GM19025 (cell line): ENCODE measurements around the gene SLU7.

Experiments
- ATAC-seq: cut with Tn5 transposase; IDR thresholded peaks from one replicate; pipeline ENCODE4 v1.9.1; 2021; ENCODE audit warnings: mild to moderate bottlenecking, low read depth, moderate library complexity; ENCODE audit not compliant: unreplicated experiment

SLU7 gene

DNA sequence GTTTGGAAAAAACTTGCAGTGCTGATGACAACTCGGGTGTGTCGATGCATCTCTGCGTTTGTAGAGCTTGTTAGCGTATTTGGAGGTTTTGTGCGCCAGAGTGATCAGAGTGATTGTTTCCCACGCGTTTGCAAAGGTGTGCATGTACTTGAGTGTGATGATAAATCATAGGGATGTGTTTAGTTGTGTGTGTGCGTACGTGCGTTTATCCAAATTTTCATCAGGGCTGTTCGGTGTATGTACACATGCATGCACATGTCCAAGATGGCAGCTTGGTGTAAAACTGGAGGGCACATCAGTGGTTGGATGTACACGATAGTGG, 48.2 kb downstream of the SLU7 start:
- ATAC-seq = no peak

DNA sequence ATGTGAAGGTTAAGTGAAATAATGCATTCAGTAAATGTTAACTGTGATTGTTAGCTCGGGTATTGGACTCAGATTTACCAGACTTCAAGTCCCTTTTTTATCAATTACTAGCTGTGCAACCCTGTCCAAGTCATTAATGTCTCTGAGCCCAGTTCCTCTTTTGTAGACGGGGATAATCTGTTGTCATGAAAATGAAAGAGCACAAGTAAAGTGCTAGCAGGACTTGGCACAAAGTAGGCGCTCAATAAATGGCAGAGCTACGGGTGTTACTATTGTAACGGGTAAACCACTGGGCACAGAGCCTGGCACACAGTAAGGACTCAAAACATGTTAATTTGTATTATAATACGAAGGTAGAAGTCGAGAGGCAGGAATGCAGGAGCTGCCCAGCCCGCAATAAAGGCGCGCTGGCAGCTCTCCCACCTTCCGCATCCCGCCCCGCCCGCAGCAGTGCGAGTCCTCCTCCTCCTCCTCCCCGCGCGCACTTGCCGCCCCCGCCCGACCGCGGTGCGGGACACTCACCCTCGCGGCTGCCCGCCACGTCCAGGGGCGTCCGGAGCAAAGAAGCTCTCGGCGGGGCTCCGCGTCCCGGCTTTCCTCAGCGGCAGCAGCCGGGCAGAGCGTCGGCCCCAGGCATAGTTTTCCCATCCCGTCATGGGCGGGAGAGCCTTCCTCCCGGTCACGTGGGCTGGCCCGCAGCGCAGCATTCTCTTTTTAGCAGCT, 48.7 kb downstream of the SLU7 start, which contains the start of gene C1QTNF2:
C1QTNF2 (minus strand) TSS at position 637 of the 723 bp plus-strand sequence. CDS start 15,615 bp downstream, outside the sequence.
- ATAC-seq = no peak

DNA sequence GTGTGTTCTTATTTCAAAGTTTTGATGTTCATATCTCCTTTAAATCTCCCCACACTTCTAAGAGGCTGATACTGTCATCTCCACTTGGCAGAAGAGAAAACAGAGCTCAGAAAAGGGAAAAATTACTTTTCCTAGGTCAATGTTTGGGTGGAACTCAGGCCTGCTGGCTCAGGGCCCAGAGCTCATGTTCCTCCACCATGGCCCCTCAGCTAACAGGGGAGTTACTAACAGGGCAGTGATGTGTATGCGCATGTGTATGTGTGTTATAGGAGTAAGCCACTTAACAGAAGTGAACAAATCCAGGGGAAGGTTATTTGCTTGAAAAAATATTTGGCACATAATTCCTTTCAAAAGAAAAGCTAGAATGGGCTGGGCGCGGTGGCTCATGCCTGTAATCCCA, 51.0 kb downstream of the SLU7 start:
- no peak for ATAC-seq

DNA sequence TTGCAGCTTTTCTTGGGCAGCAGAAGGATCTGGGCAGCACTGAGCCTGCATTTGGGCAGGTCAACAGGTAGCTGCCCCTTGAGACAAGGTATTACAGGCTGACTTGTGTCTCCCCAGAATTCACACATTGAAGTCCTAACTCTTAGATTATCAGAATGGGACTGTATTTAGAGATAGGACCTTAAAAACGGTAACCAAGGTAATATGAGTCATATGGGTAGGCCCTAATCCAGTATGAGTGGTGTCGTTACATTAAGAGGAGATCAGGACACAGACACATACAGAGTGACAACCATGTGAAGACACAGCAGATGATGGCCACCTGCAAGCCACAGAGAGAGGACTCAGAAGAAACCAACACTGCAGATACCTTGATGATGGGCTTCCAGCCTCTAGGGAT, 51.6 kb downstream of the SLU7 start:
- ATAC-seq = no peak

DNA sequence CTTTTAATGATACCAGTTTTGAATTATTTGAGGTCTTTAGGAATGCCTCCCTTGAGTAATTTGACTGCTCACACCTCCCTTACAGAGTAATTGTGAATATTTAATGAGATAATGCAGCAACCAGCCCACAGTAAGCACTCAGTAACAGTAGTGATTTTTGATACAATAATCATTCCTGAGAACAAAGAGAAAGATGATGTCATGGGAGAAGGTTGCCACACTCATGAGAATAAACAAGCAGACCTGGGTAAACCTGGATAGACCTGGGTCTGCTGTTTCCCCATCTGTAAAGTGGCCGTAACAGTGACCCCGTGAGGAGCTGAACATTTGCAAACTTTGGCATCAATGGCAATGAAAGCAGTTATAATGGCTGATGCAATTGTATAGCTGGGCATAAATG, 52.7 kb downstream of the SLU7 start:
- no peak for ATAC-seq

DNA sequence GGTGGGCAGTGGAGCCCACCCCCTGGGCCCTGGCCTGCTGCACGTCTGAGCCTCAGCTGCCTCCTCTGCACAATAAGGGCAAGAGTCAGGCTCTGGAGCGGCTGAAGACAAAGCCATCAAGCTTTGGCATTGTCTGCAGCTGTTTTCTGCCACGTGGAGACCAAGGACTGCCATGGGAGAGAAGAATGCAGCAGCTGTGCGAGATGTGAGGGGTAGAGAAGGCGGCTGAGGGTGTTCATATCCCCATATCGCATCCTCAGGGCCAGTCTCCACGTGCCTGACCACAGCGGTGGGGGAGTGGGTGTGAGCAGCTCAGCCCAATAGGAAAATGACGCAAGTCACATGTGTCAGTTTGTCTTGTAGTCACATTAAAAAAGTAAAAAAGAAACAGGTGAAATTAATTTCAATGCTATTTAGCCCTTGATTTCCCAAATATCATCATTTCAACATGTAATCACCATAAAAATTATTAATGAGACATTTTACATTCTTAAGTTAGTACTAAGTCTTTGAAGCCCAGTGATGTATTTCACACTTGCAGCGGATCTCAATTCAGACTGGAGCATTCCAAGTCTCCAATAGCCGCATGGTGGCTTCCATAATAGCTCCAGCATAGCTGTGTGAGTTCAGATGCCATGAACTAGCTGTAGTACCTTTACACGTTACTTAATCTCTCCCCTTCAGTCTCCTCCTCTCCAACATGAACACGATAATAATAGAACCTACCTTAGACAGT, 55.1 kb downstream of the SLU7 start:
- no peak for ATAC-seq

DNA sequence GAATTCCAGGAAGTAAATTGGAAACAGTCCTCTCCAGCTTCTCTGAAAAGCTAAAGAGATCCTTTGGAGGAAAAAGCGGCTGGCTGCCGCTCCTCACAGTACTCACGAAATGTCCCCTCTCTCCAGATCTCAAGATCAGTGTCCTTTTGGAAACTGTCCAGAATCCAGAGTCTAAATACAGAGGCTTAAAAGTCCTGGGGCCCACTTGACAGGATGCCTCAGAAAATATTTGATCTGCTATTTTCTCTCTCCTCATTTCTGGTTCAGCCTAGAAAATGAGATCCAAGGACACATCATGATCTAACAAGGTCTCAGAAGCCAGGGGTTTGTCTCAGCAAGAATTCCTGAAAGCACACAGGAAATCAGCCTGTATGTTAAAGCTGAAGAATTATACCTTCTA, 55.7 kb downstream of the SLU7 start:
- ATAC-seq = no peak

DNA sequence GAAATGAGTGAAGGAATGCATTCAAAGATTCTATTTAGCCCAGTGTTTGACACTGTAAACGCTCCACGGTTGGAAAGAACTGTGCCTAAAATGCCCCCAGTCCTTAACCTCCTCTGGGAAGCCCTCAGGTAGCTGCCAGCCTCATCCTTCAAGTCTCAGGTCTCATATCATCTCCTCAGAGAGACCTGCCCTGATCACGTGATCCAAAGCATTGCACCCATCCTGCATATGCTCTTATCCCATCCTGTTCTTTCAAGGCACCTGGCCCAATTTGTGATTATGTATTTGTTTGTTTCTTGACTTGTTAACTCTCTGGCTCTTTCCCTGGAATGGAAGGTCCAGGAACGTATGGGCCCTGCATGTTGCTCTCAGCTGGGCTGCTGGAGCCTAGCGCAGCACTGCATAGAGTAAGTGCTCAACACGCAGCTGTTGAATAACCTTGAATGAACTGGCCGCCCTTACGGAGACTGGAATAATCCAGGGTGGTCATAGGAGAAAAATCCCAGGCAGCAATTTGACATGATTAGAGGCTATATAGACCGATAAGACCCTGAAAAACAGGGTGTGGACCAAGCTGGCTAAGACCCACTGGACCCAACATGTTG, 57.2 kb downstream of the SLU7 start:
- ATAC-seq = no peak

DNA sequence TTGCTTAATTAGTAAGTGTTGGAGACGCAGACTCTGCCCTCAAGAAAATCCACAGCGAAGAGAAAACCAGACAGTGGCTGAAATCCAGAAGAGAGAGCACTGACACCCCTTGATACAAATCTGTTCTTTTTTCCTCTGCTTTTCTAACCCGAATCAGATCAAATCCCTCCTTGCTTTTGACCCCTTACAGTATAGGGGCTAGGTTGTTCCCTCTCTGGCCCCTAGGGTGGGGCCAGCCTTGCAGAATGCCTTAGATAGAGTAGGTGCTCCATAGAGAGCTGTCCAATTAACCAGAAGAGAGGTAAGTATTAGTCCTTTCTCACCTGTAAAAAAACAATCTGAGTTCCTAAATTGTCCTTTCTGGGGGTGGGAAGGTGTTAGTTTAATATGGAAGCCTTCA, 58.6 kb downstream of the SLU7 start:
- no peak for ATAC-seq

DNA sequence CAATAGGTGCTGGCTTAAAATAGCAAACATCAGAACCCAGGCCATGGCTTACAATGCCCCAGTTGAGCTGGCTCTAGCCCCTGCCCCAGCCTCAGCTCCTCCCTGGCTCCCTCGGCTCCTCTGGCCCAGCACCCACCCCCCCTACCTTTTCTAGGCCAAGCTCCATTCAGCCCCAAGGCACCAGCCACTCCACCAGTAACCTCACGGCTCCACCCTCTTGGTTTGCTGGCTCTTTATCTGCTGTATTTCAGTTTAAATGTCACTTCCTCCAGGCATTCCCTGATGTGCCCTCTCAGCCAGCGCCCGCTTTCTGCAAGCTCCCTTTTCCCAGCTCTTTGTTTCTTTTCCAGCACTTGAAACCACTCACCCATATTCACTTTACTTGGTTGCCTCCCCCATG, 59.1 kb downstream of the SLU7 start:
- ATAC-seq = no peak

DNA sequence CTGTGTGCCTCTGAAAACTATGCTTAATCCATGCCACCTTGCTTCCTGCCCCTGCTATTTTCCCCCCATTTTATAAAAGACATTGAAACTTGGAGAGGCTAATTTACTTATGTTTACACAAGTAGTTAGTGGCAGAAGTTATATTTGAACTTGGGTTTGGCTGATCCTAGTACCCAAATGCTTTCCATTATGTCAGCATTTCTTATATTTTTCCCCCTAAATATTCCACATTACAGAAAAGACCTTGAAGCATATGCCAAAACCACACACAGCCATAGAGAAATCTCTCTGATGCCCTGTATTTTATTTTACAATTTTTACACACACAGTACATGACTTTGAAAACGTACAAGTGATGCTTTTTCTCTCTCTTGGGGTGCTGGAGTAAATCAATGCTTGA, 59.6 kb downstream of the SLU7 start:
- no peak for ATAC-seq

DNA sequence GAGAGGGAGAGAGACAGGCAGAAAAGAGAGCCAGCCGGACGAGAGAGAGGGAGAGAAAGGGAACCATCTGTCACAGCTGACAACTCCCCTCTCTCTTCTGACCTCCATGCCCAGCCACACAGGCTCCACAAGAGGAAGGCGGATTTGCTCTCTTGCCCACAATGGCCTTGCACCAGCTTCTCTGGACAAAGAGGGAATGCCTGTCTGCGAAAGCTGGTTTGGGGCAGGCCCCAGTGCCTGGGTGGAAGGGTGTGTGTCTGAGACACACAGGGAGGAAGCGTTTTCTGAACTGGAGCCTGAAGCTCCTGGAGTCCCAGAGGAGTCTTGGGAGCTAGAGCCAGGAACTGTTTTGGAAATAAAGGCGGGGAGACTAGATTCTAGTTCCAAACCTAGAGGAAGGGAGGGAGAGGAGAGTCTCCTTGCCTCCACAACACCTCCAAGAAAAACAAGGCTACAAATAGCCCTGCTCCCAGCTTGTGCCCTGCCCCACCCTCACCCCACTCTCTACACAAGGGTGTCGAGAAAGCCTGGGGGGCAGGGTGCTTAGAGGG, 60.9 kb downstream of the SLU7 start:
- no peak for ATAC-seq

DNA sequence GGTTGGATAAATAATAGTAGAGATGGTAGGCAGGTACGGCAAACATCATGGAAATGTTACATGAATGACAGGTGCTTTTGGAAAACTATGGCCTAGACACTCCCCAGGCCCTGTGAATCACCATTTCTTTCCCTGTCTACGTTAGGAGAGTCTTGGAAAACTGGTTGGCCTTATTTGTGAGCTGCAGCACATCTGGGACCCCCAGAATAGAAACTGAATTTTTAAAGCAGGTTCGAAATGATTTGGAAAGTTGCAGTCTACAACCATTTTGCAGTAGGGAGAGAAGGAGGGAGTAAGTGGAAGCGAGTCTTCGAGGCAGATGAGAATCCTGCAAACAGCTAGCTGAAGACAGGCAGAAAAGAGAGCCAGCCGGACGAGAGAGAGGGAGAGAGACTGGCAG, 61.5 kb downstream of the SLU7 start:
- ATAC-seq = no peak

DNA sequence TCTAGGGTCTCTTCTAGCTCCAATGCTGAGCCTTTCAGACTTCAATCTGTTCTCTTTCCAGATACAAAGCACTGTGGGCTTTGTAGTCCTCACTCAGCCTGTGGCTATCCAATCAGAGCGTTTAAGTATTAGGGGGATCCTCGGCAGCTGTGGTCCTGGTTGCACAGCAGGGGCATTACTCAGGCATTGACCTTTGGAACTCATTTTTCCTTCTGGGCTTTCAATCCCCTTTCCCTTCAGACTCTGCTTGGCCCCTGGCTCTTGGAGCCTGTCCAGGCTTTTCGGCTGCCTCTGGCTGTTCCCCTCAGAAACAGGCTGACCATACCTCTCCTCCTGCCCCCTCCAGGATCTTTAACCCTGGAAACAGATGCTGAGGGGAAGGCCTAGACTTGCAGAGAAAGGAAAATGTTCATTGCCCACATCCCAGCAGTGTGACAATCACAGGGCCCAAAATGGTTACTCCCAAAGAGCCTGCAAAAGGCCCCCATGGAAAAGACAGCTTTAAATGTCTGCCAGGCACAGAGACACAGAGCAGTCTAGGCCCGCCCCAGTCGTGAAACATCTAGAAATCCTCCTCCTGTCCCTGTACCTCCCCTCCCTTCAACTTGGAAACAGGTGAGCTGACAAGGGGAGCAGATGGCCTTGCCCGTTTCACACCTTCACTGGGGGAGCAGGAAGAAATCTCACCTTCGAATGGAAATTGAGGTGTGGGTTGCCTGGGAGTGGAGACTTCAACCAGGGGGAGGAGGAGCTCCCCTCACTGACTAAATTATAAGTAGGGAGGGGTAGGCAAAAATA, 62.1 kb downstream of the SLU7 start:
- no peak for ATAC-seq

DNA sequence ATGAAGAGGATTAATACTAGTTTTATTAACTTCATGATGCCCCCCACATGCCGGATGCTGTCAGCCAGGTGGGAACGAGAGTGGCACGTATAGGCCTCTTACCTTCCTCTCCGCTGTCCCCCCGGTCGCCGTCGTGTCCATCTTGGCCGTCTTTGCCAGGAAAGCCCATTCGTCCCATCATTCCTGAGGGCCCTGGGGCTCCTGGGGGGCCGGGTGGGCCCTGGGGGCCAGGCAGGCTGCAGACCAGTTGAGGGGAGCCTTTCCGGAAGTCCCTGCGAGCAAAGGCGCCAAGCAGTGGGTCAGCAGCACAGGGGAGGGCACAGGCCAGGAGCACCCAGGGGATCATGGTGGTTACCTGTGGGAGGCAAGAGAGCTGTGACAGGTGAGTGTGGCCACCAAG, 64.2 kb downstream of the SLU7 start:
- ATAC-seq = no peak

DNA sequence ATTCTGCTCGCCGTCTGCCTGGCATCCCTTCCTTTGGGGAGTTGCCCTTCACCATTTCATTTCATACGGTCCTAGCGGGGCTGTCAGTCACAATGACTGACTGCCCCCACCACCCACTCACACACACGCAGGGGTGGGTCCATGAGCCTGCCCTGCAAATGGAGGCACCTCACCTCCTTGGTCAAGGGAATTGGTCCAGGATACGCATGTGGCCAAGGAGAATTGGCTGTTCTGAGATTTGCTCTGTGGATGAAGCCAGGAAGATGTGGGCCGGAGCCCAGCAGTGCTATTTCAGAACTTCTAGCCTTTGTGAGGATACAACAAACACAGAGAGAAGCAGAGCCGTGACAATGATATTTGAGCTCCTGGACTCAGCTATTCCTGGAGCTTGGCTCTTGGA, 65.5 kb downstream of the SLU7 start:
- ATAC-seq = no peak

DNA sequence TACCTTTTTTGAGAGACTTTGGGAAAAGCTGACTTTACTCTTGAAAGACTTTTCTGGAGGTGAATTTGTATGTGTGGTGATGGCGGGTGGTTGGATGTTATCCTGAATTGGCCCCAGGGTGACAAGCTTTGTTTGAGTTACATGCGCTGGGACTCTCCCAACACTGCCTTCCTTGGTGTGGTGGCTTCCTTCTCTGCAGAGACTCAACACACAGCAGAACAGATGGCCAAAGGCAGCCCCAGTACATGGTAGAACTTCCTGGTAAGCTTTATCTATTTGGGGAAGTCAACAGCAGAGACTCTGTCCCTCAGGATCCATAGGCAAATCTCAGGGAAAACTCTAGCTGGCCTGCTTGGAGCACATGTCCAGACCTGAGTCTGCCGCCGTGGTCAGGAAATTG, 66.6 kb downstream of the SLU7 start:
- no peak for ATAC-seq
